GM21825 (cell line): Measurements from ENCODE around the gene COL24A1.

ENCODE experiments used
- ATAC-seq: cut with Tn5 transposase; IDR thresholded peaks from one replicate; pipeline ENCODE4 v1.9.1; 2021; ENCODE audit warnings: mild to moderate bottlenecking, moderate library complexity; ENCODE audit not compliant: unreplicated experiment

COL24A1 gene

GRCh38 chr1:86156566-86157455 lies at the start of gene COL24A1:
Gene COL24A1, minus strand, starts transcription at chr1:86156772. Its CDS starts 376 bp downstream, at chr1:86156396.
- ATAC-seq, result no peak

- no peak for ATAC-seq
Observed at GRCh38 chr1:86205741-86206140, 49.2 kb upstream of the COL24A1 start.

- ATAC-seq, result no peak
Observed at GRCh38 chr1:86202552-86203340, 46.2 kb upstream of the COL24A1 start.

- ATAC-seq, result no peak
Observed at GRCh38 chr1:86201311-86201710, 44.7 kb upstream of the COL24A1 start.

GRCh38 chr1:86200901-86201300 lies 44.3 kb upstream of the COL24A1 start:
- ATAC-seq, result no peak

GRCh38 chr1:86197206-86197855 lies 40.8 kb upstream of the COL24A1 start:
- no peak for ATAC-seq

- ATAC-seq, result no peak
Observed at GRCh38 chr1:86195281-86195680, 38.7 kb upstream of the COL24A1 start.

GRCh38 chr1:86194491-86195034 lies 38.0 kb upstream of the COL24A1 start:
- ATAC-seq, result no peak

- ATAC-seq, result no peak
Observed at GRCh38 chr1:86192417-86192816, 35.8 kb upstream of the COL24A1 start.

GRCh38 chr1:86191958-86192357 lies 35.4 kb upstream of the COL24A1 start:
- no peak for ATAC-seq

GRCh38 chr1:86190873-86191272 lies 34.3 kb upstream of the COL24A1 start:
- ATAC-seq, result no peak

- no peak for ATAC-seq
Observed at GRCh38 chr1:86184426-86184825, 27.9 kb upstream of the COL24A1 start.

GRCh38 chr1:86183810-86184209 lies 27.2 kb upstream of the COL24A1 start:
- ATAC-seq, result no peak

GRCh38 chr1:86176226-86176625 lies 19.7 kb upstream of the COL24A1 start:
- no peak for ATAC-seq

- ATAC-seq, result no peak
Observed at GRCh38 chr1:86175756-86176155, 19.2 kb upstream of the COL24A1 start.

GRCh38 chr1:86169625-86170024 lies 13.1 kb upstream of the COL24A1 start:
- ATAC-seq, result no peak

GRCh38 chr1:86159800-86160199 lies 3.2 kb upstream of the COL24A1 start:
- no peak for ATAC-seq

GRCh38 chr1:86155807-86156565 lies 586 bp downstream of the COL24A1 start:
- no peak for ATAC-seq

GRCh38 chr1:86155051-86155806 lies 1.3 kb downstream of the COL24A1 start:
- ATAC-seq, result no peak
